Measurements from ENCODE around the gene DAND5. TPM values are rescaled to one million over a fixed set of nuclear protein-coding genes. Genes with fewer than 3 reads are reported as not detected.
"Not testable (repeated sequence)": the region's sequence is repeated elsewhere in the genome, so short reads cannot be mapped to it uniquely, and the experiment has no call there.

The DAND5 gene
- total and polyA plus RNA-seq, 9 donors = 0.04 to 0.23 (median 0.15) TPM; not detected in 2

DNA sequence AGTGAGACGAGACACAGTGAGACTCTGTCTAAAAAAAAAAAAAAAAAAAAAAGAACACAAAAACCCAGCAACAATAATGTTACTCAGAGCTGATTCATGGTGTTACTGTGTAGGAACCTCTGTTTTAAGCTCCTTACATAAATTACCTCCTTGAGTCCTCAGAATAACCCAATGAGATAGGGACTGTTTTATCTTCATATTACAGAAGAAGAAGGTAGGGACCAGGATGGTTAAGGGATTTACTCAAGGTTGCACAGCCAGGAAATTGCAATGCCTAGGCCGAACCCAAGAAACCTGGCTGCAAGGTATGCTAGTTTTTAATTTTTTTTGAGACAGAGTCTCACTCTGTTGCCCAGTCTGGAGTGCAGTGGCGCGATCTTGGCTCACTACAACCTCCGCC is 1.5 kb upstream of the DAND5 start:
- Histone ChIP-seq H3K4me1 (ENCODE audit: control insufficient read depth, insufficient read depth, low read length) (peaks cover 18% of the 10 kb centered on the region), H3K36me3 (ENCODE audit: control insufficient read depth, insufficient read depth, low read length) (no peaks in the 10 kb centered on the region), H3K4me3 (ENCODE audit: low read length) (no peak overlapping the region), H3K27me3 (ENCODE audit: control insufficient read depth, insufficient read depth, low read length) (no peaks in the 10 kb centered on the region), H3K9me3 (replicated peaks; ENCODE audit: control insufficient read depth, low read depth, low read length) (no peaks in the 10 kb centered on the region), H3K27ac (ENCODE audit: low read length) (no peak overlapping the region)
- no peak for DNase-seq
- 96% methylated on average over 4 of the region's 5 CpGs for WGBS (ENCODE audit: insufficient coverage)

DNA sequence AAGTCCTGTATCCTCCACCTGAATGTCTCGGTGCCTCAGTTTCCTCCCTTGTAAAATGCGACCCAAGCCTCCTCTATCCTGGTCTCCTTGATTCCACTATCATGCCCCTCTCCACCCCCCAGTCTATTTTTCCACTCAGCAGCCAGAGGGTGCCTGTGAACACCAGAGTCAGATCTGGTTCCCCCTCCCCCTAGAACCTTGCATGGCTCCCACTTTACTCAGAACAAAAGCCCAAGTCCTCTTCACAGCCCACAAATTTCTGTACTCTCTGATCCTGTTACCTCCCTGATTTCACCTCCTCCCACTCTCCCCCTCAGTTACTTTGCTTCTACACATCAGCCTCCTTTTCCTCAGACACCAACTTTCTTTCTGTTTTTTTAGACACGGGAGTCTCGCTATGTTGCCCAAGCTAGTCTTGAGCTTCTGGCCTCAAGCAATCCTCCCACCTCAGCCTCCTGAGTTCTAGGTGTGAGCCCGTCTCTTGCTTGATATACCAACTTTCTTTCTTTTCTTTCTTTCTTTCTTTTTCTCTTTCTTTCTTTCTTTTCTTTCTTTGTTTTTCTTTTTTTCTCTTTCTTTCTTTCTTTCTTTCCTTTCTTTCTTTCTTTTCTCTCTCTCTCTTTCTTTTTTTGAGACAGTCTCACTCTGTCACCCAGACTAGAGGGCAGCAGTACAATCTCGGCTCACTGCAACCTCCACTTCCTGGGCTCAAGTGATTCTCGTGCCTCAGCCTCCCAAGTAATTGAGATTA is 869 bp downstream of the DAND5 start:
- Histone ChIP-seq H3K9me3 (replicated peaks; ENCODE audit: control insufficient read depth, low read depth, low read length) (no peaks in the 10 kb centered on the region), H3K27me3 (ENCODE audit: control insufficient read depth, insufficient read depth, low read length) (no peaks in the 10 kb centered on the region), H3K4me3 (ENCODE audit: low read length) (no peak overlapping the region), H3K27ac (ENCODE audit: low read length) (no peak overlapping the region), H3K36me3 (ENCODE audit: control insufficient read depth, insufficient read depth, low read length) (no peaks in the 10 kb centered on the region), H3K4me1 (ENCODE audit: control insufficient read depth, insufficient read depth, low read length) (peaks cover 25% of the 10 kb centered on the region)
- WGBS (ENCODE audit: insufficient coverage) = 86% methylated on average over 7 of the region's 7 CpGs
- no peak for DNase-seq

DNA sequence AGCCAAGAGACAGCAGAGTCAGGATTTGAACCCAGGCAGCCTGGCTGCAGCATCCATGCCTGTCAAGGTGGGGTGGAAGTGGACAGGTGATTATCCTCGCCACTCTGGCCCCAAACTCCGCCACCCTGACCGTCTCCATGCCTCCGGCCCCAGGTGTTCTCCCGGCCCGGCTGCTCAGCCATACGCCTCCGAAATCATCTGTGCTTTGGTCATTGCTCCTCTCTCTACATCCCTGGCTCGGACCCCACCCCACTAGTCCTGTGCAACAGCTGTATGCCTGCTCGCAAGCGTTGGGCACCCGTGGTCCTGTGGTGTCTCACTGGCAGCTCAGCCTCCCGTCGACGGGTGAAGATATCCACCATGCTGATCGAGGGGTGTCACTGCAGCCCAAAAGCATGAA is 3.9 kb downstream of the DAND5 start:
- no peak overlapping the region for H3K4me3 ChIP-seq (ENCODE audit: low read length)
- DNase-seq = no peak
- peaks cover 29% of the 10 kb centered on the region for H3K4me1 ChIP-seq (ENCODE audit: control insufficient read depth, insufficient read depth, low read length)
- no peaks in the 10 kb centered on the region for H3K9me3 ChIP-seq (replicated peaks; ENCODE audit: control insufficient read depth, low read depth, low read length)
- H3K36me3 ChIP-seq (ENCODE audit: control insufficient read depth, insufficient read depth, low read length) = no peaks in the 10 kb centered on the region
- 73% methylated on average over 16 of the region's 16 CpGs for WGBS (ENCODE audit: insufficient coverage)
- H3K27ac ChIP-seq (ENCODE audit: low read length) = no peak overlapping the region
- no peaks in the 10 kb centered on the region for H3K27me3 ChIP-seq (ENCODE audit: control insufficient read depth, insufficient read depth, low read length)

DNA sequence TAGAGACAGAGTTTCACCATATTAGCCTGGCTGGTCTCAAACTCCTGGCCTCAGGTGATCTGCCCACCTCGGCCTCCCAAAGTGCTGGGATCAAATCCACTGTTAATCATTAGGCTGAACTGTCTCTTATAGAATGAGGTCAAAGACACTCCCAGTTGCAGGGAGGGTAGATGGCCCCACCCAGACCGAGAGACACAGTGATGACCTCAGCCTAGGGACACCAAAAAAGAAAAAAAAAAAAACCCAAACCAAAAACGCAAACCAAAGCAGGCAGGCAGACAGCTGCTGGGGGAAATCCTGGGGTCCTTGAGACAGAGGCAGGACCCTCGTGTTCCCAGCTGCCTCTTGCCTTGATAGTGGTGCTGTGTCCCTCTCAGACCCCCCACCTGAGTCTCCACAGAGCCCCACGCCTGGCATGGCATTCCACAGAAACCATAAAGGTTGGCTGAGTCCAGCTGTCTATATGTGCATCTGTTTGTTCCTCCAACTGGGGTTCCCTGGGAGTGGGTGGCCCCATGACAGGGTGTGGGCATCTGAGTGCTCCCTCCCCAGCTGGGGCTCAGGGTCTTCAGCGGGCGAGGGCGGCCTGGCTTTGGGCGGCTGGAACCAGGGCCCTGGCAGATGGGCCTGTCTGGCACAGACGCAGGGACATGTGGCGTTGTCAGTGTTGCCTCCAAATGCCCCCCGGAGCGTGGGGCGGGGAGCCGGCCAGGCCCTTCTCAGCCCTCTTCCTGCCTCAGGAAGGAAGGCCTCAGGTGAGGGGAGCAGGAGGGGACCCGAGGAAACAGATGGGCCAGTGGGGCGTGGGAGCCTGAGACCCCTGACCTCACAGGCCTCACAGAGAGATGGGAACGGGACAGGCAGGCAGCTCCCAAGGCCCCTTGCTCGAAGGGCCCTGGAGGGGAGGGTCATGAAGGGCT is 5.2 kb downstream of the DAND5 start:
- Histone ChIP-seq H3K4me1 (ENCODE audit: control insufficient read depth, insufficient read depth, low read length) (peaks cover 24% of the 10 kb centered on the region), H3K27me3 (ENCODE audit: control insufficient read depth, insufficient read depth, low read length) (no peaks in the 10 kb centered on the region), H3K27ac (ENCODE audit: low read length) (peak overlapping the region; percentile 59), H3K36me3 (ENCODE audit: control insufficient read depth, insufficient read depth, low read length) (no peaks in the 10 kb centered on the region), H3K4me3 (ENCODE audit: low read length) (no peak overlapping the region), H3K9me3 (replicated peaks; ENCODE audit: control insufficient read depth, low read depth, low read length) (no peaks in the 10 kb centered on the region)
- DNase-seq = peak; percentile 59
- 32% methylated on average over 13 of the region's 19 CpGs for WGBS (ENCODE audit: insufficient coverage)

DNA sequence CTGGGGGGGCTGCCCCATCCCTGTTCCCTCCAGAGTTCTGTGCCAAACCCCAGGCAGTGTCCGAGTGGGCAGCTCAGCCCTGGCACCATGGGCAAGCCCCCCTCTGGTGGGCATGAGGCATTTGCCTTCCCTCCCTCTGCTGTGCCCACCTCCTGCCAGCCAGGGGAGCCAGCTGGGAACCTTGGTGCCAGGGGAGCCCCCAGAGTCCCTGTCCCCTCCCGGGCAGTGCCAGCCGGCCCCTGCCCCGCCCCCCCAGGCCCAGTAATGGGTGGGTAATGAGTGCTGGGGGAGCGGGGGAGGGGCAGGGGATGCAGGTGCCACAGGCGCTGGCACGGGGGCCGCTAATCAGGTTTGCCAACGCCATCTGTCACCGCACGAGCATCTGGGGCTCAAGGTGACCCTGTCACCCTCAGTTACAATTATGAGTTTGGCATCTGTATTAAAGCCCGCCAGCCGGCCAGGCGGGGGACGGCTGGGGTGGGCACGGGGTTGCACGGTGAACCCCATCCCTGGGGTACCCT is 5.9 kb downstream of the DAND5 start:
- Histone ChIP-seq H3K27me3 (ENCODE audit: control insufficient read depth, insufficient read depth, low read length) (no peaks in the 10 kb centered on the region), H3K9me3 (replicated peaks; ENCODE audit: control insufficient read depth, low read depth, low read length) (no peaks in the 10 kb centered on the region), H3K27ac (ENCODE audit: low read length) (no peak overlapping the region), H3K4me3 (ENCODE audit: low read length) (no peak overlapping the region), H3K36me3 (ENCODE audit: control insufficient read depth, insufficient read depth, low read length) (no peaks in the 10 kb centered on the region), H3K4me1 (ENCODE audit: control insufficient read depth, insufficient read depth, low read length) (peaks cover 19% of the 10 kb centered on the region)
- DNase-seq = no peak
- 73% methylated on average over 11 of the region's 17 CpGs for WGBS (ENCODE audit: insufficient coverage)

DNA sequence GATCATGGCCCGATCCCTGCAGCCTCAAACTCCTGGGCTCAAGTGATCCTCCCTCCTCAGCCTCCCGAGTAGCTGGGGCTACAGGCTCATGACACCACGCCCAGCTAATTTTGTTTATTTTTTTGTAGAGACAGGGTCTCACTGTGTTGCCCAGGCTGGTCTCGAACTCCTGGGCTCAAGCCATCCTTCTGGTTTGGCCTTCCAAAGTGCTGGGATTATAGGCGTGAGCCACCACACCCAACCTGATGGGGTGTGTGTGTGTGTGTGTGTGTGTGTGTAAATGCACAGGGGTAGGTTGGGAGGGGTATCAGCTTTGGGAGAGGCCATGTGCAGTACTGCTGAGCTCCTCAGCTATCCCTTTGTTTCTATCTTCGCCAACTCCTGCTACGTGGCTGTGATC is 6.7 kb downstream of the DAND5 start:
- H3K9me3 ChIP-seq (replicated peaks; ENCODE audit: control insufficient read depth, low read depth, low read length) = not testable (repeated sequence)
- peaks cover 19% of the 10 kb centered on the region for H3K4me1 ChIP-seq (ENCODE audit: control insufficient read depth, insufficient read depth, low read length)
- 84% methylated on average over 3 of the region's 7 CpGs for whole genome bisulfite sequencing (ENCODE audit: insufficient coverage)

DNA sequence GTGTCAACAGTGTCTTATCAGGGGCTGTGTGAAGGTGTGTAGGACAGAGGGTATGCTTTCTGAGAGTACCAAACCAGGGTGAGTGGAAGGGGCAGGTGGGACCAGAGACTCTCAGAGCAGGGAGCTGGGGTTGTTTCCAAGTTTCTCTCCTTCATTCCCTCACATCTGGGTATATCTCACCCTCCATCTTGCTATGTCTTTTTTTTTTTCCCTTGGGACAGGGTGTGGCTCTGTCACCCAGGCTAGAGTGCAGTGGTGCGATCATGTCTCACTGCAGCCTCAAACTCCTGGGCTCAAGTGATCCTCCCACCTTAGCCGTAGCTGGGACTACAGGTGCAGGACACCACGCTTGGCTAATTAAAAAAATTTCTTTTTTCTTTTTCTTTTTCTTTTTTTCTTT is 10.6 kb downstream of the DAND5 start:
- Histone ChIP-seq H3K27me3 (ENCODE audit: control insufficient read depth, insufficient read depth, low read length) (no peaks in the 10 kb centered on the region), H3K4me1 (ENCODE audit: control insufficient read depth, insufficient read depth, low read length) (peaks cover 30% of the 10 kb centered on the region), H3K4me3 (ENCODE audit: low read length) (no peak overlapping the region), H3K9me3 (replicated peaks; ENCODE audit: control insufficient read depth, low read depth, low read length) (no peaks in the 10 kb centered on the region), H3K27ac (ENCODE audit: low read length) (no peak overlapping the region), H3K36me3 (ENCODE audit: control insufficient read depth, insufficient read depth, low read length) (no peaks in the 10 kb centered on the region)
- no peak for DNase-seq
- 85% methylated on average over 3 of the region's 3 CpGs for WGBS (ENCODE audit: insufficient coverage)

More for the DNA sequence above, 6.7 kb downstream of the DAND5 start:
- not testable (repeated sequence) for H3K27me3 ChIP-seq (ENCODE audit: control insufficient read depth, insufficient read depth, low read length); H3K27ac ChIP-seq (ENCODE audit: low read length); H3K4me3 ChIP-seq (ENCODE audit: low read length); H3K36me3 ChIP-seq (ENCODE audit: control insufficient read depth, insufficient read depth, low read length); DNase-seq

DNA sequence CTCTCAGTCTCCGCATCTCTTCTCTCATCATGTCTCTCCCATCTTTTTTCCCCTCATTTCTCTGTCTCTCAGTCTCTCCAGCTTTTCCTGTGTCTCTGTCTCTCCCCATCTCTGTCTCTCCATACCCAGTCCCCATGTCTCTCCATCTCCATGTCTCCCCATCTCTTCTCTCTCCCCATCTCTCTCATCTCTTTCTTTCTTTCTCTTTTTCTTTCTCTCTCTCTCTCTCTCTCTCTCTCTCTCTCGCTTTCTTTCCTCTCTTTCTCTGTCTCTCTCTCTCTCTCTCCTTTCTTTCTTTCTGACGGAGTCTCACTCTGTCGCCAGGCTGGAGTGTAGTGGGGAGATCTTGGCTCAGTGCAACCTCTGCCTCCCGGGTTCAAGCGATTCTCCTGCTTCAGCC is 13.3 kb downstream of the DAND5 start:
- no peaks in the 10 kb centered on the region for H3K27me3 ChIP-seq (ENCODE audit: control insufficient read depth, insufficient read depth, low read length)
- H3K4me1 ChIP-seq (ENCODE audit: control insufficient read depth, insufficient read depth, low read length) = peaks cover 33% of the 10 kb centered on the region
- H3K9me3 ChIP-seq (replicated peaks; ENCODE audit: control insufficient read depth, low read depth, low read length) = no peaks in the 10 kb centered on the region
- DNase-seq = no peak
- 80% methylated on average over 2 of the region's 6 CpGs for WGBS (ENCODE audit: insufficient coverage)
- H3K27ac ChIP-seq (ENCODE audit: low read length) = no peak overlapping the region
- no peak overlapping the region for H3K4me3 ChIP-seq (ENCODE audit: low read length)
- H3K36me3 ChIP-seq (ENCODE audit: control insufficient read depth, insufficient read depth, low read length) = no peaks in the 10 kb centered on the region

DNA sequence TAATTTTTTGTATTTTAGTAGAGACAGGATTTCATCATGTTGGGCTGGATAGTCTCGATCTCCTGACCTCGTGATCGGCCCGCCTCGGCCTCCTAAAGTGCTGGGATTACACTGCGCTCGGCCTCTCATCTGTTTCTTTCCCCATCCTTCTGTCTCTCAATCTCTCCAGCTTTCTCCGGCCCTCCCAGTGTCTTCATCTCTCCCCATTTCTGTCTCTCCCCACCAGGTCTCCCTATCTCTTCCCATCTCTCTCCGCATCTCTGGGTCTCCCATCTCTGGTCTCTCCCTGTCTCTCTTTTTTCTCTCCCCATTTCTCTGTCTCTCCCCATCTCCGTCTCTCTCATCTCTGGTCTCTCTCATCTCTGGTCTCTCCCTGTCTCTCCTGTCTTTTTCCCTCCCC is 13.7 kb downstream of the DAND5 start:
- Histone ChIP-seq H3K36me3 (ENCODE audit: control insufficient read depth, insufficient read depth, low read length) (no peaks in the 10 kb centered on the region), H3K9me3 (replicated peaks; ENCODE audit: control insufficient read depth, low read depth, low read length) (no peaks in the 10 kb centered on the region), H3K27ac (ENCODE audit: low read length) (no peak overlapping the region), H3K4me3 (ENCODE audit: low read length) (peak overlapping the region; percentile 36), H3K27me3 (ENCODE audit: control insufficient read depth, insufficient read depth, low read length) (no peaks in the 10 kb centered on the region), H3K4me1 (ENCODE audit: control insufficient read depth, insufficient read depth, low read length) (peaks cover 31% of the 10 kb centered on the region)
- 71% methylated on average over 10 of the region's 10 CpGs for WGBS (ENCODE audit: insufficient coverage)
- DNase-seq = no peak

DNA sequence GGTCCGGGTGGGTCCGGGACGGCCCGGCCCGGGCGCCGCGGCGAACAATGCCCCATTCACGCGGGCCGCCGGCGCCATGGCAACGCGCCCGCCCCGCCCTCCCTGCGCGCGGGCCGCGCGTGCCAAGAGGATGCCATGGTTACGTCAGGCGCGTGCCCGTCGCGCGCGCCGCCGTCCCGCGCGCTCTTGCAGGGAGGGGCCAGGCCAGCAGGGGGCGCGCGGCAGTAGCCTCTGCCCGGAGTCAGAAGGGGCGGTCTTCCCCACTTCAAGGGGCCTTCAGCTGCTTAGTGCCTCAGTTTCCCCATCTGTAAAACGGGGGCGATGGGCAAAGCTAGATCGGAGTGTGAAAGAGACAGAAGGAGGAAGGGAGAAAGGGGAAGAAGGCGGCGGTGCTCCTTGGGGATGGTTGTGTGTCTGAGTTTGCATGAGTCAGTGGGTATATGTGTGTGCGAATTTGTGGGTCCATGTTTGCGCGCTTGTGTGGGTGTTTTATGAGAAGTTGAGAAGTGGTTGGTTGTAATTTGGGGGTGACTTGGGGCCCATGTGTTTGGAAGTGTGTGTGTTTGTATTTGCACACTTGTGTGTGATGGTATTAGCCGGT is 14.3 kb downstream of the DAND5 start:
- Histone ChIP-seq H3K9me3 (replicated peaks; ENCODE audit: control insufficient read depth, low read depth, low read length) (no peaks in the 10 kb centered on the region), H3K27me3 (ENCODE audit: control insufficient read depth, insufficient read depth, low read length) (no peaks in the 10 kb centered on the region)
- DNase-seq = peak; percentile 83

More for the DNA sequence above, 14.3 kb downstream of the DAND5 start:
- H3K27ac ChIP-seq (ENCODE audit: low read length) = no peak overlapping the region
- H3K36me3 ChIP-seq (ENCODE audit: control insufficient read depth, insufficient read depth, low read length) = no peaks in the 10 kb centered on the region
- 11% methylated on average over 49 of the region's 51 CpGs for WGBS (ENCODE audit: insufficient coverage)
- H3K4me3 ChIP-seq (ENCODE audit: low read length) = peak overlapping the region; percentile 36
- H3K4me1 ChIP-seq (ENCODE audit: control insufficient read depth, insufficient read depth, low read length) = peaks cover 30% of the 10 kb centered on the region
